ENCODE measurements around the gene CCDC150.

The CCDC150 gene

DNA sequence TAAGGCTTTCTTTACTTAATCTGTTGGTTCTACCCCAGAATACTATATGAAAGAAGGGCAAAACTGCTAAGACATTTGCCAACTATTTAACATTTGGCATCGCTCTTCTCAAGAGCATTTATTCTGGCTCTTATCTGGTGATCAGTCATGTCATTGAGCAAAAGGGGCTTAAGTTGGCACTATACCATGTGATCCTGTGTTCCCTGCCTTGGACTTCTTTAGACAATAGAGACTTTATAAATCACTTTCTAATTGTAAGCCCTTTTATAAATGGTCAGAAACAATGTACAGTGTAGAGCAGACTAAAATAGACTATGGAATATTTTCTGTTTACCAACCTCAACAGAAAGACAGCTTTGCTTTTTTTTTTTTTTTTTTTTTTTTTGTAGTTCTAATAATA lies 107.9 kb downstream of the CCDC150 start:
- TF ChIP-seq TAF1 (IDR thresholded peaks at IDR 0.05; ENCODE audit: borderline replicate concordance, low read depth, low read length) = no peak
- no peak for TF ChIP-seq POLR2AphosphoS5 (IDR thresholded peaks at IDR 0.05; ENCODE audit: low read depth, low read length)
- no peak for TF ChIP-seq POLR2A (IDR thresholded peaks at IDR 0.05; ENCODE audit: low read depth, low read length)
- no peak for FAIRE-seq
- no peak for DNase-seq (ENCODE audit: insufficient read length)

GRCh38 chr2:196748123-196748522 lies 108.6 kb downstream of the CCDC150 start:
- FAIRE-seq = no peak
- TF ChIP-seq TAF1 (IDR thresholded peaks at IDR 0.05; ENCODE audit: borderline replicate concordance, low read depth, low read length) (no peak), POLR2A (IDR thresholded peaks at IDR 0.05; ENCODE audit: low read depth, low read length) (no peak), POLR2AphosphoS5 (IDR thresholded peaks at IDR 0.05; ENCODE audit: low read depth, low read length) (no peak)
- DNase-seq (ENCODE audit: insufficient read length) = no peak

DNA sequence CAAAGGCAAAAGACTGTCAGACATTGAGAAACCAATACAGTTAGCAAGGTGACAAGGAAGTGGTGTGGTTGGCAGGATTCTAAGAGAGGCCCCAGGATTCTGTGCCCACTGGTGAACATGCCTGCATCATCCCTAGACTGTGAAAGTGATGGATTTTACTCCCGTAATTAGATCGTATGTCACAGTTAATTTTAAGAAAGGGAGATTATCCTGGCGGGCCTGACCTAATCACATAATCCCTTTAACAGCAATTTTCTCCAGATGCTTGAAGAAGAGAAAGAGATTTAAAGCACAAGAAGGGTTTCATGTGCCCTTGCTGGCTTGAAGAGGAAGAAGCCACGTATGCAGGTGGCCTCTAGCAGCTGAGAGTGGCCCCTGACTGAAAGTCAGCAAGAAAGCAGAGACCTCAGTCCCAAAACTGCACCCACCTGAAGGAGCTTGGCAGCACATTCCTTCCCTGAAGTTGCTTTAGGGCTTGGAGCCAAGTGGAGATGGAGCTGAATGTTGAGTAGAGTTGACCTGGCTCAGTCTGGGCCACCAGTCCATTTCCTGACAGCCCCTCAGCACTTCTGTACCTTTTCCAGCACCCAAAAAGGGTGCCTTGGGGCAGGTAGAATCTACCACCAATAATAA lies 110.9 kb downstream of the CCDC150 start:
- TF ChIP-seq TAF1 (IDR thresholded peaks at IDR 0.05; ENCODE audit: borderline replicate concordance, low read depth, low read length) = no peak
- no peak for TF ChIP-seq POLR2AphosphoS5 (IDR thresholded peaks at IDR 0.05; ENCODE audit: low read depth, low read length)
- TF ChIP-seq POLR2A (IDR thresholded peaks at IDR 0.05; ENCODE audit: low read depth, low read length) = no peak
- no peak for DNase-seq (ENCODE audit: insufficient read length)
- FAIRE-seq = peak; percentile 80

- TF ChIP-seq POLR2A (IDR thresholded peaks at IDR 0.05; ENCODE audit: low read depth, low read length) (no peak), POLR2AphosphoS5 (IDR thresholded peaks at IDR 0.05; ENCODE audit: low read depth, low read length) (no peak), TAF1 (IDR thresholded peaks at IDR 0.05; ENCODE audit: borderline replicate concordance, low read depth, low read length) (no peak)
- DNase-seq (ENCODE audit: insufficient read length) = peak; percentile 21
- peak; percentile 87 for FAIRE-seq
Measured at GRCh38 chr2:196750977-196751631, 111.6 kb downstream of the CCDC150 start.

DNA sequence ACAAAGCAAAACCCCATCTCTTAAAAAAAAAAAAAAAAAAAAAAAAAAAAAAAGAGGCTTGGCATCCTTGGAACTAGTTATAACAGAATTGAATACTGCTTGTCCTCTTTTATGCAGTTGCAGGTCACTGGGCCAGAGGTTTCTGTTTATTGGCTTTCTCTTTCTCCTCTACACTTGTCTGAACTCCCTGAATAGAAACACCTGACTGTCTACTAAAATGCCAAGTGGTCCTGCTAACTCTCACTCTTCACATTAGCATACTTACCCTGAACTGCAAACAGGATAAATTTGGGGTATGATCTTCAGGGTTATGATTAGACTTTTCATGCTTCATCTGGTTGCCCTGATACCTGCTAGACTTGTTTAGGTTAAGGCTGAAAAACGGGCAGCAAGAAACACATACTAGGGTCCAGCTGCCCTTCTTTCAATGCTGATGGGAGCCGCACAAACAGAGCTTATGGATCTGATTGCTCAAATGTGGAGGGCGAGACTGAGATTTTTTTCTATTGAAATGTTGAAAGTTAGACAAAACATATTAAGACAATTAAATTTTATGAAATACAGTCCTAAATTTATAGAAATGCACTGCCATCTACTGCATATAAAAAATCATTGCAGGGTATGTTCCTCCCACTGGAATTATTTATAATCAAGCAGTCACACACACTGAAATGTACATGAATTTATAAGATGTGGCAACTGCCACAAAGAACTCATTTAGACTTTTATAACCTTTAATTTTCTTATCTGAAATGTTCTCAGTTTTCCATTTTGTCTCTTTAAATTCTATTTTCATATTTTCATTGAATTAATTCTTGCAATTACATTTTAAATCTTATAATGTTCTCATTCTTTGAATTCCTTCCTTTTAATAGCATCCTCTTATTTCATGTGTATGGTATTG lies 119.2 kb downstream of the CCDC150 start:
- no peak for TF ChIP-seq POLR2A (IDR thresholded peaks at IDR 0.05; ENCODE audit: low read depth, low read length)
- TF ChIP-seq TAF1 (IDR thresholded peaks at IDR 0.05; ENCODE audit: borderline replicate concordance, low read depth, low read length) = no peak
- no peak for TF ChIP-seq POLR2AphosphoS5 (IDR thresholded peaks at IDR 0.05; ENCODE audit: low read depth, low read length)
- DNase-seq (ENCODE audit: insufficient read length) (no peak), FAIRE-seq (no peak)

- DNase-seq (ENCODE audit: insufficient read length) (no peak), FAIRE-seq (no peak)
- no peak for TF ChIP-seq TAF1 (IDR thresholded peaks at IDR 0.05; ENCODE audit: borderline replicate concordance, low read depth, low read length)
- TF ChIP-seq POLR2A (IDR thresholded peaks at IDR 0.05; ENCODE audit: low read depth, low read length) = no peak
- no peak for TF ChIP-seq POLR2AphosphoS5 (IDR thresholded peaks at IDR 0.05; ENCODE audit: low read depth, low read length)
Measured at GRCh38 chr2:196759378-196759706, 119.8 kb downstream of the CCDC150 start.

DNA sequence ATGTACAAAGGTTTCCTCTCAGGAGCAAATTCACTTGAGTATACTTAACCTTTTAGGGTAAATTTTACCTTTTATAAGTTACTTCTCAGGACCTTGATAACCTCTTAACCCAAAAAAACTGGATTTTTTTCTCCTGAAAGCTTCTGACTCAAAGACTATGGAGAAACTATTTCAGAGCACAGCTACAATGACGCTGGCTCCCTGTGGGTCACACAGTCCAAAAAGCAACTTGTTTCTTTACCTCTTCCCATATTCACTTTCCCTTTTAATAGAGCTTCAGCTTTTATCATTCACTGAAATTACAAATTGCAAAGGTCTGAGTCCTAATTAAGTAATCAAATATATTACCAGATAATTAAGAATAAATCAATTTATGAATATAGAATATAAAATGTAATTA lies 127.6 kb downstream of the CCDC150 start:
- FAIRE-seq = no peak
- TF ChIP-seq POLR2A (IDR thresholded peaks at IDR 0.05; ENCODE audit: low read depth, low read length) = no peak
- no peak for TF ChIP-seq TAF1 (IDR thresholded peaks at IDR 0.05; ENCODE audit: borderline replicate concordance, low read depth, low read length)
- TF ChIP-seq POLR2AphosphoS5 (IDR thresholded peaks at IDR 0.05; ENCODE audit: low read depth, low read length) = no peak
- no peak for DNase-seq (ENCODE audit: insufficient read length)

All from GM12892 (cell line).